ENCODE data around the gene TPGS2. TPM values are rescaled to one million over a fixed set of nuclear protein-coding genes. Genes with fewer than 3 reads are reported as not detected.

Gene TPGS2
- total RNA-seq, 2 donors from 2014 or later = 40.3 to 49.1 TPM

- intact Hi-C loops (cut with DNase I, micrococcal nuclease) = loop anchor here in 1 of 2 donors (5.0 kb wide), 1 partner anchor 71 kb away; no protein-coding TSS in a partner anchor
- ATAC-seq = no peak
- DNase-seq = no peak
Measured at GRCh38 chr18:36757991-36758390, 70.8 kb downstream of the TPGS2 start.

GRCh38 chr18:36757081-36757480 lies 71.7 kb downstream of the TPGS2 start:
- intact Hi-C loops (cut with DNase I, micrococcal nuclease) = loop anchor here in 1 of 2 donors (5.0 kb wide), 1 partner anchor 70 kb away; no protein-coding TSS in a partner anchor
- DNase-seq (no peak), ATAC-seq (peak; percentile 75)

- no peak for ATAC-seq
- intact Hi-C loops (cut with DNase I, micrococcal nuclease) = loop anchor here in 1 of 2 donors (5.0 kb wide), 1 partner anchor 69 kb away; no protein-coding TSS in a partner anchor
Measured at GRCh38 chr18:36756242-36756641, 72.6 kb downstream of the TPGS2 start.

GRCh38 chr18:36752929-36753865 lies 75.6 kb downstream of the TPGS2 start:
- ATAC-seq (no peak), DNase-seq (no peak)
- intact Hi-C loops (cut with DNase I, micrococcal nuclease) = no loop called here

More at GRCh38 chr18:36756242-36756641, 72.6 kb downstream of the TPGS2 start:
- DNase-seq = no peak

GRCh38 chr18:36745219-36745975 lies 83.4 kb downstream of the TPGS2 start:
- DNase-seq (no peak), ATAC-seq (no peak)
- intact Hi-C loops (cut with DNase I, micrococcal nuclease) = no loop called here

GRCh38 chr18:36744261-36744876 lies 84.4 kb downstream of the TPGS2 start:
- DNase-seq (no peak), ATAC-seq (peak; percentile 73)
- intact Hi-C loops (cut with DNase I, micrococcal nuclease) = no loop called here

Other genes starting within 250 kb of the TPGS2 start
- 1 to 10 TPM; 4.3 to 6.6 TPM for gene KIAA1328, start 125 bp upstream of the TPGS2 start, total RNA-seq